GM12878 (cell line): ENCODE data around the gene THAP11. TPM values are rescaled to one million over a fixed set of nuclear protein-coding genes. Genes with fewer than 3 reads are reported as not detected.

Experiments
- ATAC-seq: fragments of 200-7000 bp; cut with Tn5 transposase; 3 replicates; pipeline ENCODE4 v1.9.1; 2020; ENCODE audit warnings: mild to moderate bottlenecking, moderate library complexity
- BruUV-seq: library from RNA; stranded (reverse); fragments of 400-500 nt; replicated peaks from 2 replicates; lab custom pipeline; 2021; lab: Mats Ljungman, UMichigan
- CTCF ChIA-PET: fragments of 300-600 bp; sonication (Branson Sonifier 250); formaldehyde crosslinking; extraction: SDS; loops from one replicate; lab custom pipeline; 2021; ENCODE audit warnings: inconsistent platforms; lab: Yijun Ruan, JAX
- POLR2A ChIA-PET: fragments of 350-600 bp; formaldehyde crosslinking; extraction: SDS; loops from one replicate; lab custom pipeline; 2021; ENCODE audit warnings: inconsistent platforms; lab: Charles Lee
- RAD21 ChIA-PET: fragments of 300-600 bp; sonication (Branson Sonifier 250); formaldehyde crosslinking; loops from one replicate; lab custom pipeline; 2023; ENCODE audit warnings: antibody characterized with exemption; ENCODE audit not compliant: unreplicated experiment; lab: Charles Lee
- SMC1A ChIA-PET: fragments of 300-600 bp; sonication (Branson Sonifier 250); formaldehyde crosslinking; loops from one replicate; lab custom pipeline; 2023; ENCODE audit not compliant: unreplicated experiment, uncharacterized antibody; lab: Charles Lee
- DNase-seq: peaks from one replicate; pipeline ENCODE4 v3.0.0-alpha.2; 2011; ENCODE audit warnings: low read depth, low spot score
- FAIRE-seq: peaks from 3 replicates; lab custom pipeline; 2011; peaks lifted over from hg19 to GRCh38; lab: Jason Lieb, UNC
- H2AFZ ChIP-seq: 2 replicates; pipeline ENCODE4 v1.6.0; 2011; ENCODE audit warnings: low read depth, low read length, control low read depth; ENCODE audit not compliant: control insufficient read depth
- H3K27ac ChIP-seq: 2 replicates; pipeline ENCODE4 v1.5.1; 2011; ENCODE audit warnings: control low read depth; ENCODE audit not compliant: control insufficient read depth, insufficient read depth
- H3K27me3 ChIP-seq, 2 experiments: replicated peaks in 1 of 2; 2 replicates each; pipeline versions ENCODE4 v1.6.0 to v1.6.1; 2011; ENCODE audit warnings: low read length in 1 of 2; ENCODE audit not compliant: control insufficient read depth in 2 of 2, insufficient read depth in 2 of 2
- H3K36me3 ChIP-seq, 2 experiments: 2 replicates each; pipeline ENCODE4 v1.5.1; 2011; ENCODE audit warnings: low read length in 1 of 2; ENCODE audit not compliant: control insufficient read depth in 2 of 2, insufficient read depth in 2 of 2
- H3K4me1 ChIP-seq: 2 replicates; pipeline ENCODE4 v1.6.1; 2011; ENCODE audit warnings: mild to moderate bottlenecking, low read length, moderate library complexity, mixed read lengths; ENCODE audit not compliant: control insufficient read depth, insufficient read depth
- H3K4me2 ChIP-seq: 2 replicates; pipeline ENCODE4 v1.6.0; 2011; ENCODE audit warnings: control low read depth; ENCODE audit not compliant: control insufficient read depth, insufficient read depth
- H3K4me3 ChIP-seq: fragments of 200-600 bp; sonication (generic); 2 replicates; pipeline ENCODE4 v1.5.1; 2016
- H3K79me2 ChIP-seq: 2 replicates; pipeline ENCODE4 v1.6.0; 2011; ENCODE audit warnings: low read length; ENCODE audit not compliant: control insufficient read depth, insufficient read depth
- H3K9ac ChIP-seq: 2 replicates; pipeline ENCODE4 v1.8.0; 2011; ENCODE audit warnings: low read length, control low read depth, mixed read lengths; ENCODE audit not compliant: control insufficient read depth, insufficient read depth
- H3K9me3 ChIP-seq: replicated peaks from 3 replicates; pipeline ENCODE4 v1.5.1; 2011; ENCODE audit warnings: mild to moderate bottlenecking, low read length; ENCODE audit not compliant: control insufficient read depth, insufficient read depth
- H4K20me1 ChIP-seq: 2 replicates; pipeline ENCODE4 v1.6.0; 2011; ENCODE audit not compliant: control insufficient read depth, insufficient read depth
- ATF3 ChIP-seq: IDR thresholded peaks from 2 replicates; pipeline ENCODE4 v1.6.1; 2011; ENCODE audit warnings: low read depth, mild to moderate bottlenecking, low read length, moderate library complexity, borderline replicate concordance; ENCODE audit errors: extremely low read depth
- CREM ChIP-seq: IDR thresholded peaks from 2 replicates; pipeline ENCODE4 v1.6.1; 2014; ENCODE audit warnings: antibody characterized with exemption, low read depth
- FOXK2 ChIP-seq: fragments of 450-650 bp; IDR thresholded peaks from 2 replicates; pipeline ENCODE4 v1.6.1; 2017; ENCODE audit warnings: mild to moderate bottlenecking, moderate library complexity
- HDAC2 ChIP-seq: fragments of 200-600 bp; sonication (generic); IDR thresholded peaks from 2 replicates; pipeline ENCODE4 v1.6.1; 2017
- HDAC6 ChIP-seq: fragments of 200-600 bp; sonication (generic); IDR thresholded peaks from one replicate; pipeline ENCODE4 v1.8.0; 2017; ENCODE audit warnings: antibody characterized with exemption; ENCODE audit not compliant: unreplicated experiment
- RAD21 ChIP-seq: IDR thresholded peaks from 2 replicates; pipeline ENCODE4 v1.6.1; 2011; ENCODE audit warnings: mild to moderate bottlenecking, low read depth, low read length, moderate library complexity; ENCODE audit not compliant: insufficient read depth
- SKIL ChIP-seq: fragments of 450-650 bp; IDR thresholded peaks from 2 replicates; pipeline ENCODE4 v1.6.1; 2017; ENCODE audit warnings: mild to moderate bottlenecking, low read depth, inconsistent platforms; ENCODE audit not compliant: poor library complexity, severe bottlenecking
- SP1 ChIP-seq: IDR thresholded peaks from one replicate; pipeline ENCODE4 v1.6.1; 2011; ENCODE audit warnings: low read depth, low read length
- TBL1XR1 ChIP-seq: IDR thresholded peaks from 2 replicates; pipeline ENCODE4 v1.6.1; 2012; ENCODE audit warnings: low read depth, low read length, improper control_type of control experiment
- ZNF274 ChIP-seq: IDR thresholded peaks from one replicate; pipeline ENCODE4 v1.8.0; 2011; ENCODE audit not compliant: insufficient read length, insufficient read depth
- WGBS: methylation state at CpG from one replicate; pipeline ENCODE4 v1.1.6; 2016; ENCODE audit warnings: low lambda C conversion rate; ENCODE audit not compliant: insufficient replicate concordance, insufficient coverage; ENCODE audit errors: missing lambda C conversion rate; 5-methylcytosine and 5-hydroxymethylcytosine counted together
- in situ Hi-C: fragments of 300-500 bp; cut with MboI; formaldehyde crosslinking; loops from 9 replicates; pipeline ENCODE4 v1.14.3; 2018; ENCODE audit warnings: mixed read lengths
- intact Hi-C: fragments of 100-400 bp; cut with micrococcal nuclease; formaldehyde crosslinking; loops from one replicate; pipeline ENCODE4 v1.14.2; 2022; ENCODE audit not compliant: unreplicated experiment
- polyA plus RNA-seq, 11 experiments: library from polyadenylated mRNA; depleted of rRNA in 4 of 11; unstranded in 6 of 11; stranded (reverse) in 5 of 11; fragments of >200 nt; fragmentation: Nextera tagmentation in 4 of 11; fragmentation: Illumina TruSeq in 1 of 11; extraction: Ambion mirVana in 4 of 11; extraction: Trizol in 1 of 11; gene quantifications; 1 replicate in 1 of 11; 2 replicates in 10 of 11; pipeline versions ENCODE4 v1.2.1 to v1.2.3, GENCODE V29; 2011 to 2016; ENCODE audit warnings: inconsistent platforms in 2 of 11, missing spikeins in 2 of 11, low read depth in 1 of 11
- total RNA-seq, 4 experiments: library from RNA; depleted of rRNA in 3 of 4; stranded (reverse); fragments of >200 nt in 3 of 4; fragmentation: Illumina TruSeq in 1 of 4; extraction: Trizol in 1 of 4; gene quantifications; 2 replicates each; pipeline versions ENCODE4 v1.2.1 to v1.2.3, GENCODE V29; 2013 to 2021

The THAP11 gene
- total and polyA plus RNA-seq, 10 of the 15 experiments (the other 5 are each of a cell fraction or from before 2014, with no cell fraction given) = 2.5 to 36.7 (median 21.4) TPM

- ChIA-PET SMC1A (no interaction called here), POLR2A (interaction anchor here (0.6 kb wide), 2 partner anchors 15 to 358 kb away, joined by 3 read pairs; no protein-coding TSS in a partner anchor), CTCF (no interaction called here), RAD21 (no interaction called here)
- Histone ChIP-seq H3K27ac (no peak overlapping the region), H3K4me2 (no peak overlapping the region), H3K9me3 (no peaks in the 10 kb centered on the region), H3K4me1 (no peaks in the 10 kb centered on the region), H3K36me3 (peaks cover 6 to 7% of the 10 kb centered on the region in 2 experiments; a peak in 3 of 4 replicates), H2AFZ (no peak overlapping the region), H4K20me1 (0 out of 2 replicates have a peak, but pooled peaks cover 9% of the 10 kb centered on the region), H3K79me2 (peaks cover 56% of the 10 kb centered on the region), H3K9ac (no peak overlapping the region), H3K4me3 (no peak overlapping the region), H3K27me3 (no peaks in the 10 kb centered on the region)
- whole genome bisulfite sequencing = 58% methylated on average over 4 of the region's 4 CpGs
- DNase-seq = no peak
- in situ Hi-C loops (no loop called here), intact Hi-C loops (no loop called here)
- no peak for FAIRE-seq
- ATAC-seq = no peak
- TF ChIP-seq RAD21 (no peak), TBL1XR1 (no peak), FOXK2 (no peak), HDAC2 (no peak), ATF3 (no peak), CREM (no peak), HDAC6 (no peak), SP1 (no peak), ZNF274 (no peak), SKIL (no peak)
- BruUV-seq = no TSS peak
Measured at GRCh38 chr16:67858500-67858899, 16.4 kb downstream of the THAP11 start.
